ENCODE data around the gene CCND2.

- TF ChIP-seq CTCF (IDR thresholded peaks at IDR 0.05) (no peak), POLR2A (IDR thresholded peaks at IDR 0.05) (no peak)
Measured at GRCh38 chr12:4284306-4284705, 10.7 kb downstream of the CCND2 start.

All from ovary (tissue), 3 donors.